ENCODE measurements around the gene CYTL1.

Gene CYTL1

GRCh38 chr4:4981827-4982226, 37.4 kb downstream of the CYTL1 start:
- Mint-ChIP-seq H3K27me3 (ENCODE audit: low read depth, poor library complexity) (peaks cover 9% of the 10 kb centered on the region), H3K4me1 (no peaks in the 10 kb centered on the region)
- TF ChIP-seq, protein P1, sequence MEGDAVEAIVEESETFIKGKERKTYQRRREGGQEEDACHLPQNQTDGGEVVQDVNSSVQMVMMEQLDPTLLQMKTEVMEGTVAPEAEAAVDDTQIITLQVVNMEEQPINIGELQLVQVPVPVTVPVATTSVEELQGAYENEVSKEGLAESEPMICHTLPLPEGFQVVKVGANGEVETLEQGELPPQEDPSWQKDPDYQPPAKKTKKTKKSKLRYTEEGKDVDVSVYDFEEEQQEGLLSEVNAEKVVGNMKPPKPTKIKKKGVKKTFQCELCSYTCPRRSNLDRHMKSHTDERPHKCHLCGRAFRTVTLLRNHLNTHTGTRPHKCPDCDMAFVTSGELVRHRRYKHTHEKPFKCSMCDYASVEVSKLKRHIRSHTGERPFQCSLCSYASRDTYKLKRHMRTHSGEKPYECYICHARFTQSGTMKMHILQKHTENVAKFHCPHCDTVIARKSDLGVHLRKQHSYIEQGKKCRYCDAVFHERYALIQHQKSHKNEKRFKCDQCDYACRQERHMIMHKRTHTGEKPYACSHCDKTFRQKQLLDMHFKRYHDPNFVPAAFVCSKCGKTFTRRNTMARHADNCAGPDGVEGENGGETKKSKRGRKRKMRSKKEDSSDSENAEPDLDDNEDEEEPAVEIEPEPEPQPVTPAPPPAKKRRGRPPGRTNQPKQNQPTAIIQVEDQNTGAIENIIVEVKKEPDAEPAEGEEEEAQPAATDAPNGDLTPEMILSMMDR (IDR thresholded peaks at IDR 0.05): no peak

GRCh38 chr4:4981427-4981826, 37.8 kb downstream of the CYTL1 start:
- peaks cover 25% of the 10 kb centered on the region for H3K9me3 Mint-ChIP-seq
- H3K4me3 Mint-ChIP-seq: no peak overlapping the region
- no peak overlapping the region for H3K27ac Mint-ChIP-seq
- peaks cover 9% of the 10 kb centered on the region for H3K27me3 Mint-ChIP-seq (ENCODE audit: low read depth, poor library complexity)
- H3K4me1 Mint-ChIP-seq: no peaks in the 10 kb centered on the region
- no peaks in the 10 kb centered on the region for H3K36me3 Mint-ChIP-seq (ENCODE audit: low read depth)
- DNase-seq: no peak
- TF ChIP-seq, protein P1 (IDR thresholded peaks at IDR 0.05): no peak

More at GRCh38 chr4:4981827-4982226, 37.4 kb downstream of the CYTL1 start:
- Mint-ChIP-seq H3K27ac (no peak overlapping the region), H3K4me3 (no peak overlapping the region), H3K36me3 (ENCODE audit: low read depth) (no peaks in the 10 kb centered on the region), H3K9me3 (peaks cover 21% of the 10 kb centered on the region)
- no peak for DNase-seq

- no peak for DNase-seq
- TF ChIP-seq, protein P1 (IDR thresholded peaks at IDR 0.05): no peak
- Mint-ChIP-seq H3K4me3 (no peak overlapping the region), H3K27ac (no peak overlapping the region), H3K27me3 (ENCODE audit: low read depth, poor library complexity) (peaks cover 6% of the 10 kb centered on the region), H3K4me1 (no peaks in the 10 kb centered on the region), H3K9me3 (peaks cover 32% of the 10 kb centered on the region), H3K36me3 (ENCODE audit: low read depth) (no peaks in the 10 kb centered on the region)
These were observed 38.5 kb downstream of the CYTL1 start for GRCh38 chr4:4980621-4981230.

DNA sequence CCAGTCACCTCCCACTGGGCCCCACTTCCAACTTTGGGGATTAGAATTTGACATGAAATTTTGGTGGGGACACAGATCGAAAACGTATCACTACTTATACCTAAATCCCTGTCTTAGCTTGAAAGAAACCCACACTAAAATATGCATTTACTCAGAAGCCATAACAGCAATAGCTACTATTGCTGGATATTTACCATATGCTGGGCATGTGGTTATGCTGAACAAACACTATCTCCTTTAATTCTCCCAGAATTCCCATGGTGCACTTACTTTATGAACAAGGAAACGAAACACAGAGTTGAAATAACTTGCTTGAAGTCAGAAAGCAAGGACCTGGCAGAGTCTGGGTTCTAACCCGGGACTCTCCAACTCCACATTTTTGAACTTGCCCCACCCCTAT, 39.3 kb downstream of the CYTL1 start:
- H3K36me3 Mint-ChIP-seq (ENCODE audit: low read depth): no peaks in the 10 kb centered on the region
- H3K27ac Mint-ChIP-seq: no peak overlapping the region
- no peak overlapping the region for H3K4me3 Mint-ChIP-seq
- no peaks in the 10 kb centered on the region for H3K4me1 Mint-ChIP-seq
- DNase-seq: no peak
- peaks cover 6% of the 10 kb centered on the region for H3K27me3 Mint-ChIP-seq (ENCODE audit: low read depth, poor library complexity)
- H3K9me3 Mint-ChIP-seq: peaks cover 39% of the 10 kb centered on the region
- TF ChIP-seq, protein P1 (IDR thresholded peaks at IDR 0.05): no peak

GRCh38 chr4:4974727-4975126, 44.5 kb downstream of the CYTL1 start:
- no peak overlapping the region for H3K4me3 Mint-ChIP-seq
- TF ChIP-seq, protein P1 (IDR thresholded peaks at IDR 0.05): no peak

DNA sequence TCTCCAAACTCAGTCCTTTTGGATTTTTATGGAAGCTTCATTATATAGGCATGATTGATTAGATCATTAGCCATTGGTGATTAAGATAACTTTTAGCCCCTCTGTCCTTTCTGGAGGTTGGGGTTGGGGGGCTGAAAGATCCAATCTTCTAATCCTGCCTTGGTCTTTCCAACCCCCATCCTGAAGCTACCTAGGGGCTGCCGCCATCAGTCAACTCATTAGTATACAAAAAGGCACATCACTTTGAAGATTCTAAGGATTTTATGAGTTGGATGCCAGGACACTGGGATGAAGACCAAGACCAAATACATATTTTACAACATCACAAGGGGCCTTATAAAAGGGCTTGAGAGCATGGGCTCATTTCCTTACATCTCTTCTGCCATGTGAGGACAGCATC, 47.5 kb downstream of the CYTL1 start:
- Mint-ChIP-seq H3K9me3 (peaks cover 34% of the 10 kb centered on the region), H3K27ac (no peak overlapping the region), H3K4me3 (no peak overlapping the region), H3K4me1 (no peaks in the 10 kb centered on the region), H3K27me3 (ENCODE audit: low read depth, poor library complexity) (peaks cover 40% of the 10 kb centered on the region), H3K36me3 (ENCODE audit: low read depth) (peaks cover 5% of the 10 kb centered on the region)
- TF ChIP-seq, protein P1 (IDR thresholded peaks at IDR 0.05): no peak
- no peak for DNase-seq

More at GRCh38 chr4:4974727-4975126, 44.5 kb downstream of the CYTL1 start:
- Mint-ChIP-seq H3K4me1 (no peaks in the 10 kb centered on the region), H3K9me3 (peaks cover 55% of the 10 kb centered on the region), H3K27me3 (ENCODE audit: low read depth, poor library complexity) (peaks cover 35% of the 10 kb centered on the region), H3K27ac (no peak overlapping the region), H3K36me3 (ENCODE audit: low read depth) (peaks cover 5% of the 10 kb centered on the region)
- no peak for DNase-seq
